GM12891 (cell line): Measurements from ENCODE around the gene BCL7C.

Source experiments
- DNase-seq: peaks from one replicate; pipeline ENCODE4 v3.0.0; 2011; ENCODE audit warnings: low spot score; ENCODE audit not compliant: insufficient read length
- FAIRE-seq: peaks from 2 replicates; lab custom pipeline; 2011; peaks lifted over from hg19 to GRCh38; lab: Jason Lieb, UNC
- PAX5 ChIP-seq: IDR thresholded peaks from 2 replicates; pipeline ENCODE4 v1.6.1; 2011; ENCODE audit warnings: low read length, moderate library complexity, mild to moderate bottlenecking; ENCODE audit not compliant: insufficient read depth, severe bottlenecking
- POLR2A ChIP-seq: IDR thresholded peaks from 2 replicates; pipeline ENCODE4 v1.6.1; 2011; ENCODE audit warnings: low read depth, low read length, control low read depth
- POLR2AphosphoS5 ChIP-seq: IDR thresholded peaks from 2 replicates; pipeline ENCODE4 v1.6.1; 2011; ENCODE audit warnings: low read depth, low read length, control low read depth
- POU2F2 ChIP-seq: IDR thresholded peaks from 2 replicates; pipeline ENCODE4 v1.6.1; 2011; ENCODE audit warnings: low read depth, mild to moderate bottlenecking, control low read depth, low read length, moderate library complexity
- SPI1 ChIP-seq: IDR thresholded peaks from 2 replicates; pipeline ENCODE4 v1.6.1; 2011; ENCODE audit warnings: low read depth, low read length, control low read depth
- TAF1 ChIP-seq: IDR thresholded peaks from 2 replicates; pipeline ENCODE4 v1.6.1; 2011; ENCODE audit warnings: low read depth, low read length, control low read depth

Gene BCL7C

DNA sequence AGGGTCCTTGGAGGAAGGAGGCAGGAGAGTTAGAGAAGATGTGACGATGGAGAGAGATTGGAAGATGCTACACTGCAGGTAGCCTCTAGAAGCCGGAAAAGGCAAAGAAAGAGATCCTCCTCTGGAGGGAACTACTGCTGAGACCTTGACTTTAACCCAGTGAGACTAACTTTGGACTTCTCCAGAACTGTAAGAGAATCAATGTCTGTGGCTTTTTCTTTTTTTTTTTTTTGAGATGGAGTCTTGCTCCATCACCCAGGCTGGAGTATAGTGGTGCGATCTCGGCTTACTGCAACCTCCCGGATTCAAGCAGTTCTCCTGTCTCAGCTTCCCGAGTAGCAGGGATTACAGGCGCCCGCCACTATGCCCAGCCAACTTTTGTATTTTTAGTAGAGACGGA is 8.7 kb downstream of the BCL7C start:
- no peak for FAIRE-seq
- TF ChIP-seq POLR2AphosphoS5 (no peak), PAX5 (no peak), TAF1 (no peak), POU2F2 (no peak), POLR2A (no peak), SPI1 (no peak)

DNA sequence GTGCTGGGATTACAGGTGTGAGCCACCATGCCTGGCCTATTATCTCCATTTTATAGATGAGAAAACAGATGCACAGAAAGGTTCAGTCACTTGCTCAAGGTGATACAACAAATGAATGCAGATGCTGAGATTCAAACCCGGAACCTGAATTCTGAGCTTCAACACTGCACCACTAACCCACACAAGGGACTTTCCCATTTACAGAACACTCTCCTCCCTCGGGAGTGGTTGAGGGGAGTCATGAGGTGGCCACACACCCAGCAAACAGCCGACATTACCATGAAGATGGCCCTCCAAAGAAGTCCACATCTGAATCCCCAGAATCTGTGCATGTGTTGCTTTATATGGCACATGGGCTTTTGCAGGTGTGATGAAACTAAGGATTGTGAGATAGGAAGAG is 9.1 kb downstream of the BCL7C start:
- TF ChIP-seq POLR2AphosphoS5 (no peak), SPI1 (no peak), TAF1 (no peak), PAX5 (no peak), POU2F2 (no peak), POLR2A (no peak)
- DNase-seq (no peak), FAIRE-seq (peak; percentile 52)

More for the DNA sequence above, 8.7 kb downstream of the BCL7C start:
- DNase-seq: no peak

DNA sequence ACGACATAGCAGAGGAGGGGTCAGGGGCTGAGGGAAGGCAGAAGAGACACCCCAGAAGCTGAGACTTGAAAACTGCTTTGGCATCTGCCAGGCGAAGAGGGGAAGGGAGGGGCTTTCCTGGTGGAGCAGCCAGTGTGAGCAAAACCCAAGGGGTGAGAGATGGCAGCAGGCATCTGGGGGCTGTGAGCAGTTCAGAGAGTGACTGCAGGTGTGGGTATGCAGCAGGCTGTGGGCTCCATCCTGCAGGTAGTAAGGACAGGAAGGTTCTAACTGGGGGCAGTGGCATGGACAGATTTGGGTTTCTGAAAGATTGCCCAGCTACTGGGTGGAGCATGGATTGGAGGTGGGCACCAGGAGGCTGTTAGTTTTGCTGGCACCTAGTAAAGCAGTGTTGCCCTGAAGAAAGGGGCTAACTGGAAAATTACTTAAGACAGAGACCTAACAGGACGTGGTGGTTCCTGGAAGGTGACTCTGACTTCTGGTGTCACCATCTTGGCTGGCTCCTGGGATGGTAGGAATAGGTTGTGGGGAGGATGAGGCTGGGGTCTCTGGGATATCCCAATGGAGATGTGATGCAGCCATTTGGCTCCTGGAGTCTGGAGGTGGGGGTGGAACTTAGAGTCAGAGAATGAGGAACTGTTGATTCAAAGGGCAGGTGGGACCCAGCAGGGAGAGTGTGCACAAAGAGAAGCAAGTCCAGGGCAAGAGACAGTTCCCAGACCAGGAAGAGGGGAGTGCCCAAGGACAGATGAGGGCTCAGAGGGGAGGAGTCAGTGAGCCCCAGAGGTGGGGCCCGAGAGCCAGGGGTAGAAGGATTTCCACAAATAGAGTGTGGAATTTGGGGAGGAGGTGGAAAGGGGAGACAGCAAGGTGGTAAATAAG is 11.2 kb downstream of the BCL7C start:
- FAIRE-seq (no peak), DNase-seq (no peak)
- no peak for TF ChIP-seq POLR2A
- TF ChIP-seq TAF1: no peak
- 0 out of 2 replicates have a peak, but pooled peaks have one; percentile 20 for TF ChIP-seq SPI1
- no peak for TF ChIP-seq POLR2AphosphoS5
- no peak for TF ChIP-seq PAX5
- no peak for TF ChIP-seq POU2F2

DNA sequence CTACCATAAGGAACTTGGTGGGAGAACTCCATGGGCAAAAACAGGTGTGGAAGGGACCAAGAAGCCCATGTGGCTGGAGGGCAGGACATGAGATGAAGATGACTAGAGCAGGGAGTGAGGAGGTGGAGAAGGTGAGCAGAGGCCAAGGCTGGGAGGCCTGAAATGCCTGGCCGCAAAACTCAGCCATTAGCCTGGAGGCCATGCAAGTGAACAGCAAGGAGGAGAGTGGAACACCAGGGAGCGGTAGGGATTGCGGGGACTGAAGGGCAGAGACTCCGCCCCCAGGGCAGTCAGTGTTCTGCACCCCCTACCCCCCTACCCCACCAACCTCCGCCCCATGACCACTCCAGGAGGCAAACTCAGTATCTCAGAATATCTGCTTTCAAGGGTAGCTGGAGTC is 17.0 kb downstream of the BCL7C start:
- DNase-seq (no peak), FAIRE-seq (no peak)
- TF ChIP-seq POLR2AphosphoS5 (no peak), SPI1 (no peak), TAF1 (no peak), PAX5 (no peak), POU2F2 (no peak), POLR2A (no peak)

DNA sequence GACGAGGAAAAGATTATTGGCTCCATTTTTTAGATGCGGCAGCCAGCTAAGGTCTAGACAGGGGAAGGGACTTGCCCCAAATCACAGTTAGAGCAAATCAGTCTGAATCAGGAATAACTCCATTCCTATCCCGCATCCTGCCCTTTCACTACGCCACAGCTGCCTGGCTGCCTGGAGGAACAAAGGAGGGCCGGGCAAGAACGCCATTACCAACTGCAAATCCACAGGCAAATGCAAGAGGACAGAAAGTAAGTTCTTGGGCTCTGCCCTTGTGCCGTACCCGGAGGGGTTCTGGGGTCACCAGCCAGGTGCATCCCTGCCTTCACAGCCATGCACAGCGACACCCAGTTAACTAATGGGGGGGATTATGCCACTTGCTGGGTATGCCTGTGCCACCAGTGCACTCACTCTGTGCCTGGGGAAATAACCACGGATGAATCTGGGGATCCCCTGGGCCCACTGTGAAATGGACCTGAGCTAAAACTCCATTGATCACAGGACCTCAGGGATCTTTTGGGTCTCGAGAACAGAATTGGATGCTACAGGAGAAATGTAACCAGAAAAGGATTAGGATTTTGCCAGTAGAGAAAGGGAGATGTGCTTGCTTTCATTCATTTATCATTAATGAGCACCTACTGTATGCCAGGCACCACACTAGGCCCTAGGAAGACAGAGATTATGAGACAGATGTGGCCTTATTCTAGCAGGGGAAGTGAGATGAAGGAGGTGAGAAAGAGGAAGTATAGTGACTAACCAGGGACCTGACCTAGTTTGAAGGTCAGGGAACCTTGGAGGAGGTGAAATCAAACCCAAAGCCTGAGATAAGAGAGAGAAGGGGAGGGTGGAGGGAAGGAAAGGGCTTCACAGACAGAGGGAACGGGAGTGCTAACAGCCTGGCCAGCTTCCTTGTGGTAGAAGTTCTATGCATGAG is 17.7 kb downstream of the BCL7C start:
- DNase-seq (peak; percentile 48), FAIRE-seq (peak; percentile 75)
- TF ChIP-seq POLR2AphosphoS5: peak; percentile 37; the same call in 1 of the 2 replicates
- no peak for TF ChIP-seq TAF1
- peak; percentile 93 for TF ChIP-seq SPI1
- TF ChIP-seq PAX5: no peak
- TF ChIP-seq POU2F2: peak; percentile 70; the same call in 1 of the 2 replicates

DNA sequence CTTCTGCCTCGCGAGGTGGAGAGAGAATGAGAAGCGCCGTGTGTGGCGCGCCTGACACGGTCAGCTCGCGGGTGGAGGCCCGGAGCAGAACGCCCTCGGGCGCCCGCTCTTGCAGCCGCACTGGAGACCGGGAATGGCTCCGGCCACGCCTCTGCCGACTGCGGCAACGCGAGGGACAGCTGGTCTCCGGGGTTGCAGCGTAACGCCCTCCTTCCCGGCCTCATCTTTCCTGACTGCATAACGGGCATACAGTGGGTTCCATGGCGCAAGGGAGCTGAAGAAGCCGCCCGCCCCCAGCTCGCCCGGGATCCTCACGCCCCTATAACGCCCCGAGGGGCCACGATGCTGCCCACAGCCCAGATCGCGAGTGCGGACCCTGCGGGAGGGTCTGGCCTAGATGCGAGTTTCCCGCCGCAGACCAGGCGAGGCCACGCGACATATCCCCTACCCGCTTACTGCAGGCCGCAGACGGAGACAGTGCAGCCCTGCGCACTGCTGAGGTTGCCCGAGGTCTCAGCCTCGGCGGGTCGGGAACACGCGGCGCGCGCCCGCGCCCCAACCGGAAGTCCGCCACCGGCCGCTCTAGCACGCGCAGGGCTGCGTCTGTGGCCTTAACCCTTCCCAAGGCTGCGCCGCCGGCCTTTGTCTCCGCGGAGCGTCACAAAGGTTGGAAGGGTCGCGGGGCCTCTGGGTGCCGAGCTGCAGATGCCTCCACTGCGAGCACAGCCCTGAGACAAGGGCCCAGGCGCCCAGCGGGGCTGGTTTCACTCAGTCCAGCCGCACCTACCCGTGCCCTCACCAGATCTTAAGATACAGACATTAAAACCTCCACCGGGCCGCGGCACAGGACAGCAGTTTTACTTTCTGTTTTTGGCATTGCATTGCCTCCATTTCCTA is 18.8 kb downstream of the BCL7C start:
- peak; percentile 95 for FAIRE-seq
- peak; percentile 77 for DNase-seq
- TF ChIP-seq PAX5: no peak
- no peak for TF ChIP-seq SPI1
- TF ChIP-seq POLR2A: peak; percentile 96
- TF ChIP-seq POU2F2: peak; percentile 43; the same call in 1 of the 2 replicates
- TF ChIP-seq TAF1: peak; percentile 93
- TF ChIP-seq POLR2AphosphoS5: peak; percentile 95

DNA sequence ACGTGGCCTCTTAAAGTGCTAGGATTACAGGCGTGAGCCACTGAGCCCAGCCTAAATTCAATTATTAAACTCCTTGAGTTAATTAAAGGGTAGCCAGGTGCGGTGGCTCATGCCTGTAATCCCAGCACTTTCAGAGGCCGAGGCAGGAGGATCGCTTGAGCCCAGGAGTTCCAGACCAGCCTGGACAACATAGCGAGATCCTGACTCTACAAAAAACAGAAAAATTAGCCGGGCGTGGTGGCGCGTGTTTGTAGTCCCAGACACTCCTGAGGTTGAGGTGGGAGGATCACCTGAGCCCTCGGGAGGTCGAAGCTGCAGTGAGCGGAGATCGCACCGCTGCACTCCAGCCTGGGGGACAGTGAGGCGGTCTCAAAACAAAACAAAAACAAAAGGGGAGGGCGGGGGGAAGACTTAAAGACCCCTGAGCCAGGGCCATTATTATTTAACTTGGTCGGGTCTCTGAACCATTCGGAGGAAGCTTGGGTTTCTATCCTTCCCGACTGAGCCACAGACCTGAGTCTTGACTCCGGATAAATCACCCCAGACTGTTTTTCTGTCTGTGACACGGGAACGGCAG is 19.5 kb downstream of the BCL7C start:
- DNase-seq (no peak), FAIRE-seq (no peak)
- TF ChIP-seq SPI1 (no peak), PAX5 (no peak), POU2F2 (no peak), POLR2A (no peak), POLR2AphosphoS5 (no peak), TAF1 (no peak)

DNA sequence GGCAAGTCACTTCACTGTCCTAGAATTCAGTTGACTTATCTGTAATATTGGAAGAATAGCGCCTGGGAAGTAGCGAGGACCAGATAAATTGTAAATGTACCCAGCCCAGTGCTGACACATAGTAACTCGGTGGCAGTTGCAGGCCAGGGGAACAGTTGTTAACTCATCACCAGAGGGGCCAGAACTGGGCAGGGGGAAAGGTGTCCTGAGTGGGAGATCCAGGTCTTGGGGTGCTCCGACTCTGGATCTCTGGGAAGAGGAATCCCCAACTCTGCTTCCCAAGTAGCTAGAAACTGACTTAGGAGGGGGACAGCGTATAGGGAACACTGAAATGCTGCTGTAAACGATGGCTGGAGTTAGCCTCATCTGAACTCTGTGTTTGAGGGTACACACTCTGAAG is 23.0 kb downstream of the BCL7C start:
- TF ChIP-seq POU2F2 (no peak), TAF1 (no peak), POLR2AphosphoS5 (no peak), PAX5 (no peak), POLR2A (no peak), SPI1 (no peak)
- FAIRE-seq (no peak), DNase-seq (no peak)

DNA sequence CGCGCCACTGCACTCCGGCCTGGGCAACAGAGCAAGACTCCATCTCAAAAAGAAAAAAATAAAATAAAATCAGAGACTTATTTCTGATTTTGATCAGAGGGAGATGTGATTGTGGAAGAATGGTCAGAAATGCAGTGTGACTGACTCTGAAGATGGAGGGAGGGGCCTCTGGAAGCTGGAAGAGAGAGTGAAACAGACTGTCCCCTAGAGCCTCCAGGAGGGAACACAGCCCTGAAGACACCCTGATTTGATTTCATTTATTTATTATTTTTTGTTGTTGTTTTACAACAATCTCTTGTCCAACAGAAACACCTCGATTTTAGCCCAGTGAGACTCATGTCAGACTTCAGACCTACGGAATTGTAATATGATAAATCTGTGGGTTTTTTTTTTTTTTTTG is 26.1 kb downstream of the BCL7C start:
- TF ChIP-seq PAX5 (no peak), SPI1 (no peak), POLR2A (no peak), POLR2AphosphoS5 (no peak), POU2F2 (no peak), TAF1 (no peak)
- no peak for DNase-seq
- no peak for FAIRE-seq
